Endothelial cell of umbilical vein (primary cell): ENCODE data around the gene USP34. TPM values are rescaled to one million over a fixed set of nuclear protein-coding genes. Genes with fewer than 3 reads are reported as not detected.

Source experiments
- BruUV-seq: library from RNA; stranded (reverse); fragments of 400-500 nt; replicated peaks from 2 replicates; lab custom pipeline; 2021; lab: Mats Ljungman, UMichigan
- CTCF ChIA-PET: fragments of 300-600, 350-600 bp; sonication (Branson Sonifier 250); formaldehyde crosslinking; loops from one replicate; lab custom pipeline; 2021; ENCODE audit warnings: antibody characterized with exemption, inconsistent platforms; lab: Charles Lee
- POLR2A ChIA-PET: fragments of 300-600, 350-600 bp; sonication (Branson Sonifier 250); formaldehyde crosslinking; loops from one replicate; lab custom pipeline; 2021; ENCODE audit warnings: antibody characterized with exemption, inconsistent platforms; lab: Charles Lee
- DNase-seq: peaks from one replicate; pipeline ENCODE4 v3.0.0-alpha.2; 2011; ENCODE audit warnings: low read depth, low spot score
- FAIRE-seq: peaks from 2 replicates; lab custom pipeline; 2011; peaks lifted over from hg19 to GRCh38; lab: Jason Lieb, UNC
- H2AFZ ChIP-seq: 2 replicates; pipeline ENCODE4 v1.6.0; 2012; ENCODE audit warnings: low read depth, low read length, control low read depth, inconsistent platforms
- H3K27ac ChIP-seq: 2 replicates; pipeline ENCODE4 v1.5.1; 2011; ENCODE audit warnings: low read depth, mild to moderate bottlenecking, control low read depth, low read length, moderate library complexity; ENCODE audit not compliant: insufficient read depth
- H3K27me3 ChIP-seq, 2 experiments: 2 replicates each; pipeline versions ENCODE4 v1.6.0 to v1.6.1; 2011; ENCODE audit warnings: low read length in 2 of 2, mixed read lengths in 1 of 2; ENCODE audit not compliant: control insufficient read depth in 2 of 2, insufficient read depth in 2 of 2
- H3K36me3 ChIP-seq, 2 experiments: 2 replicates in 1 of 2; 3 replicates in 1 of 2; pipeline ENCODE4 v1.5.1; 2011; ENCODE audit warnings: low read length in 2 of 2, mild to moderate bottlenecking in 1 of 2, moderate library complexity in 1 of 2; ENCODE audit not compliant: control insufficient read depth in 2 of 2, insufficient read depth in 2 of 2; ENCODE audit errors: extremely low read depth in 1 of 2
- H3K4me1 ChIP-seq: 3 replicates; pipeline ENCODE4 v1.5.1; 2011; ENCODE audit warnings: mild to moderate bottlenecking, low read length; ENCODE audit not compliant: control insufficient read depth, insufficient read depth; ENCODE audit errors: extremely low read depth
- H3K4me2 ChIP-seq: 2 replicates; pipeline ENCODE4 v1.6.1; 2011; ENCODE audit warnings: low read length, control low read depth, mixed read lengths; ENCODE audit not compliant: insufficient read depth
- H3K4me3 ChIP-seq, 3 experiments: fragments of 200-600 bp in 1 of 3; sonication (generic), shearing (Covaris generic) in 1 of 3; replicated peaks in 1 of 3; 2 replicates each; pipeline ENCODE4 v1.5.1; 2011 to 2016; ENCODE audit warnings: control low read depth in 3 of 3, low read length in 3 of 3, mild to moderate bottlenecking in 2 of 3, inconsistent platforms in 1 of 3, low read depth in 1 of 3, moderate library complexity in 1 of 3; ENCODE audit not compliant: insufficient read depth in 1 of 3
- H3K79me2 ChIP-seq: 2 replicates; pipeline ENCODE4 v1.6.0; 2012; ENCODE audit warnings: low read length, inconsistent platforms; ENCODE audit not compliant: control insufficient read depth, insufficient read depth
- H3K9ac ChIP-seq: replicated peaks from 2 replicates; pipeline ENCODE3; 2011; ENCODE audit warnings: low read length, control low read depth; ENCODE audit not compliant: insufficient read depth; ENCODE audit errors: extremely low read depth
- H3K9me1 ChIP-seq: replicated peaks from 3 replicates; pipeline ENCODE4 v1.6.0; 2011; ENCODE audit warnings: mild to moderate bottlenecking, low read length; ENCODE audit not compliant: control insufficient read depth, insufficient read depth; ENCODE audit errors: extremely low read depth
- H3K9me3 ChIP-seq: replicated peaks from 2 replicates; pipeline ENCODE4 v1.5.1; 2012; ENCODE audit warnings: low read length, inconsistent platforms; ENCODE audit not compliant: control insufficient read depth, insufficient read depth
- H4K20me1 ChIP-seq: replicated peaks from 2 replicates; pipeline ENCODE3; 2011; ENCODE audit warnings: mild to moderate bottlenecking, low read length; ENCODE audit not compliant: control insufficient read depth, insufficient read depth; ENCODE audit errors: extremely low read depth
- EZH2 ChIP-seq: IDR thresholded peaks from 2 replicates; pipeline ENCODE4 v1.6.1; 2012; ENCODE audit warnings: borderline replicate concordance, low read depth, mild to moderate bottlenecking, moderate library complexity, low read length, inconsistent platforms; ENCODE audit not compliant: severe bottlenecking
- FOS ChIP-seq: IDR thresholded peaks from 2 replicates; pipeline ENCODE4 v1.6.1; 2011; ENCODE audit warnings: mild to moderate bottlenecking, low read length, moderate library complexity, borderline replicate concordance; ENCODE audit not compliant: insufficient read depth
- GATA2 ChIP-seq: IDR thresholded peaks from 2 replicates; pipeline ENCODE4 v1.7.0; 2011; ENCODE audit warnings: low read depth, mild to moderate bottlenecking, moderate library complexity, mixed read lengths, low read length; ENCODE audit not compliant: insufficient read length, insufficient read depth
- JUN ChIP-seq: IDR thresholded peaks from 2 replicates; pipeline ENCODE4 v1.6.1; 2011; ENCODE audit warnings: borderline replicate concordance, low read depth; ENCODE audit not compliant: insufficient read length, insufficient read depth
- MYC ChIP-seq: IDR thresholded peaks from one replicate; pipeline ENCODE4 v1.6.1; 2011; ENCODE audit warnings: mild to moderate bottlenecking, low read depth, low read length
- POLR2A ChIP-seq: IDR thresholded peaks from 2 replicates; pipeline ENCODE4 v1.6.1; 2012; ENCODE audit warnings: low read depth, mild to moderate bottlenecking, control low read depth, low read length
- POLR2AphosphoS5 ChIP-seq: IDR thresholded peaks from 2 replicates; pipeline ENCODE4 v1.6.1; 2012; ENCODE audit warnings: low read depth, mild to moderate bottlenecking, control low read depth, low read length, moderate library complexity; ENCODE audit not compliant: insufficient read depth
- dilution Hi-C: fragments of 300-500 bp; cut with MboI; formaldehyde crosslinking; loops from one replicate; pipeline ENCODE4 v1.15.0; 2019; ENCODE audit warnings: low sequenced_read_pairs; ENCODE audit not compliant: extremely low pct_ligation_motif_present
- intact Hi-C: fragments of 100-400 bp; cut with micrococcal nuclease; formaldehyde crosslinking; loops from one replicate; pipeline ENCODE4 v1.10.0; 2022
- polyA plus RNA-seq, 4 experiments: library from polyadenylated mRNA; depleted of rRNA in 3 of 4; stranded (reverse) in 3 of 4; unstranded in 1 of 4; fragments of >200 nt; gene quantifications; 2 replicates each; pipeline versions ENCODE4 v1.2.1 to v1.2.3, GENCODE V29; 2011 to 2012; ENCODE audit warnings: missing spikeins in 1 of 4
- total RNA-seq: library from RNA; stranded (reverse); gene quantifications from 2 replicates; pipeline ENCODE4 v1.2.3, GENCODE V29; 2021
- TF ChIP-seq, protein P1 (sequence below), 2 donors: IDR thresholded peaks; 1 replicate in 1 of 2; 2 replicates in 1 of 2; pipeline ENCODE4 v1.5.1; 2011; ENCODE audit warnings: low read length in 2 of 2, mild to moderate bottlenecking in 2 of 2, moderate library complexity in 2 of 2, control low read depth in 1 of 2, inconsistent platforms in 1 of 2, low read depth in 1 of 2; ENCODE audit not compliant: insufficient read depth in 1 of 2; ENCODE audit errors: extremely low read depth in 1 of 2
- TF ChIP-seq, protein P2 (sequence below): IDR thresholded peaks from 2 replicates; pipeline ENCODE4 v1.6.1; 2011; ENCODE audit not compliant: insufficient read depth, insufficient read length

Gene USP34
- total and polyA plus RNA-seq, 2 donors (not counting 3 experiments of a cell fraction or from before 2014, with no cell fraction given) = 46.3 to 96.9 TPM

DNA sequence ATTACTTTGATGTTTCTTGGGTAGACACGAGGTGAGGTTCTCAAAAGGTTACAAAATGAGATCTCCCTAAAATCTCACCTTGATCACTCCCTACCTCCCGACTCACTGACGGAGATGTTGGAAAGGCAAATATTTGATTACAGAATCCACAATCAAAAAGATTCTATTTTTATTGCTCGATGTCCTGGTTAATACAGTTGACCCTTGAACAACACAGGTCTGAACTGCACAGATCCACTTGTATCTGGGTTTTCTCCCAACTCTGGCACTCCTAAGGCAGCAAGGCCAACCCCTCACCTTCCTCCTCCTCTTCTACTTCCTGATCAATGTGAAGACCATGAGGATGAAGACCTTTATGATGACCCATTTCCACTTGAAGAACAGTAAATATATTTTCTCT, 183.6 kb downstream of the USP34 start:
- no peaks in the 10 kb centered on the region for H3K27me3 ChIP-seq
- H3K4me2 ChIP-seq = no peak overlapping the region
- H3K9me1 ChIP-seq = no peaks in the 10 kb centered on the region
- no peak overlapping the region for H3K27ac ChIP-seq
- no peak overlapping the region for H3K9ac ChIP-seq
- no peaks in the 10 kb centered on the region for H3K9me3 ChIP-seq
- FAIRE-seq (no peak), DNase-seq (no peak)
- no peak overlapping the region for H3K4me3 ChIP-seq
- H3K4me1 ChIP-seq = no peaks in the 10 kb centered on the region
- ChIA-PET CTCF (no interaction called here), POLR2A (no interaction called here)
- peaks cover 0 to 4% of the 10 kb centered on the region in 2 experiments for H3K36me3 ChIP-seq
- H3K79me2 ChIP-seq = no peaks in the 10 kb centered on the region
- dilution Hi-C loops = no loop called here
- TF ChIP-seq, protein P1, sequence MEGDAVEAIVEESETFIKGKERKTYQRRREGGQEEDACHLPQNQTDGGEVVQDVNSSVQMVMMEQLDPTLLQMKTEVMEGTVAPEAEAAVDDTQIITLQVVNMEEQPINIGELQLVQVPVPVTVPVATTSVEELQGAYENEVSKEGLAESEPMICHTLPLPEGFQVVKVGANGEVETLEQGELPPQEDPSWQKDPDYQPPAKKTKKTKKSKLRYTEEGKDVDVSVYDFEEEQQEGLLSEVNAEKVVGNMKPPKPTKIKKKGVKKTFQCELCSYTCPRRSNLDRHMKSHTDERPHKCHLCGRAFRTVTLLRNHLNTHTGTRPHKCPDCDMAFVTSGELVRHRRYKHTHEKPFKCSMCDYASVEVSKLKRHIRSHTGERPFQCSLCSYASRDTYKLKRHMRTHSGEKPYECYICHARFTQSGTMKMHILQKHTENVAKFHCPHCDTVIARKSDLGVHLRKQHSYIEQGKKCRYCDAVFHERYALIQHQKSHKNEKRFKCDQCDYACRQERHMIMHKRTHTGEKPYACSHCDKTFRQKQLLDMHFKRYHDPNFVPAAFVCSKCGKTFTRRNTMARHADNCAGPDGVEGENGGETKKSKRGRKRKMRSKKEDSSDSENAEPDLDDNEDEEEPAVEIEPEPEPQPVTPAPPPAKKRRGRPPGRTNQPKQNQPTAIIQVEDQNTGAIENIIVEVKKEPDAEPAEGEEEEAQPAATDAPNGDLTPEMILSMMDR (IDR thresholded peaks at IDR 0.05; ENCODE audit: extremely low read depth in 1 of 2, insufficient read depth in 1 of 2, low read depth in 1 of 2, low read length in 2 of 2) = no peak
- no peak for TF ChIP-seq JUN
- TF ChIP-seq, protein P2, sequence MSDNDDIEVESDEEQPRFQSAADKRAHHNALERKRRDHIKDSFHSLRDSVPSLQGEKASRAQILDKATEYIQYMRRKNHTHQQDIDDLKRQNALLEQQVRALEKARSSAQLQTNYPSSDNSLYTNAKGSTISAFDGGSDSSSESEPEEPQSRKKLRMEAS = no peak
- no peak for TF ChIP-seq MYC
- TF ChIP-seq POLR2A = no peak
- TF ChIP-seq EZH2 = no peak
- TF ChIP-seq FOS = no peak
- no peak for TF ChIP-seq POLR2AphosphoS5
- no peak for TF ChIP-seq GATA2
- no TSS peak for BruUV-seq
- no peaks in the 10 kb centered on the region for H4K20me1 ChIP-seq
- intact Hi-C loops = no loop called here
- H2AFZ ChIP-seq = no peak overlapping the region
